HG02610 (cell line): ENCODE measurements around the gene ALDH5A1.

Experiments used
- ATAC-seq: cut with Tn5 transposase; IDR thresholded peaks from one replicate; pipeline ENCODE4 v1.9.1; 2021; ENCODE audit warnings: mild to moderate bottlenecking, moderate library complexity; ENCODE audit not compliant: unreplicated experiment

The ALDH5A1 gene

GRCh38 chr6:24522228-24523176, 27.7 kb downstream of the ALDH5A1 start:
- peak; percentile 31 for ATAC-seq

GRCh38 chr6:24524329-24524728, 29.6 kb downstream of the ALDH5A1 start:
- no peak for ATAC-seq

- no peak for ATAC-seq
Measured at GRCh38 chr6:24524805-24525204, 30.0 kb downstream of the ALDH5A1 start.

DNA sequence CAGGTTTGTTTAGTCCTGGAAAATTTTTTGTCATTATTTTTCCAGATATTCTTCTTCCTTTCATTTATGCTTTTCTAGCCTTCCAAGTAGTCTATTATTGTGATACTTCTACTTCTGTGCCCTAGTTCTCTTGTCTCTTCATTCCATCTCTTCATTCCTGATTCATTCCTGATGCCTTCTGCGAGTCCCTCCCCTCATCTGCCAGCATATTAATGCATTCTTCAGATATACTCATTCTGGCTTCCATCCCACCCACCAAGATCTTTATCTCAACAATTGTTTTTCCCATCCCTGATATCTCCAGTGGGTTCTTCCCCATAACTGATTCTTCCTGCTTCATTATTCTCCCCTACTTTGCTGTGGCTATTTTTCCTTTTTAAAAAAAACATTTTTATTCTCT, 35.2 kb downstream of the ALDH5A1 start:
- ATAC-seq: no peak

DNA sequence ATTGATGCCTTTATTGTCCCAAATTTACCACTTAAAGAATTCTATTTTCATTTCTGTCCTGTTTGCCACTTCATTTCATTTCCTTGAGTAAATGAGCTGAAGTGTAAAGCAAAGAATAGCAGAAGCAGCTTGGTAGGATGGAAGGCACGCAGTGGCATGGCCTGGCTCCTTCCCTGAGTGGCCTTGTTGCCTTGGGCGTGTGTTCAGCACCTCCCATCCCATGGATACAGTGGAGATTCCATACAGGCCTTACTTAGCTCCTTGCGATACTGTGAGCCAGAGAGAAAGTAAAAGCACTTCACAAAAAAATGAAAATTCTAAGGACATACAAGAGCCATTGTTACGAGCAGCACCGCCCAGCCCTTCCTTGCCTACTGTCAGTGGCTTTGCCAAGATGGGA, 39.6 kb downstream of the ALDH5A1 start:
- ATAC-seq: no peak

DNA sequence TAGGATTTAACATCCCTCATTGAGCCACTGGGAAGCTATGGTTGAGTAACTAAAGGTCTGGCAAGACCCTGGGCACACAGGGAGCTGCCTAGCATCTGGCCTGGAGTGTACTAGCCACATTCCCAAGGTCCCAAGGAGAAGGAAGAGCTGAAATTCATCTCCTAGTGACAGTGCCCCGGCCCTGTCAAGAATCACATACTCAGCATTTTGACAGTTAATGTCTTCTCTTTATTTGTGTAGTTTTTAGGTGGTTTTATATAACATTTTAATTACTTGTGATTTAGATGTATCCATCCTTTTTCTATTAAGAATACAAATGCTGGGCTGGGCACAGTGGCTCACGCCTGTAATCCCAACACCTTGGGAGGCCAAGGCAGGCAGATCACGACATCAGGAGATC, 40.4 kb downstream of the ALDH5A1 start:
- ATAC-seq: no peak

GRCh38 chr6:24536466-24536865, 41.7 kb downstream of the ALDH5A1 start:
- ATAC-seq: no peak

GRCh38 chr6:24537082-24537699, 42.4 kb downstream of the ALDH5A1 start:
- ATAC-seq: no peak

- no peak for ATAC-seq
Measured at GRCh38 chr6:24537771-24538385, 43.1 kb downstream of the ALDH5A1 start.

- ATAC-seq: no peak
Measured at GRCh38 chr6:24539416-24539815, 44.6 kb downstream of the ALDH5A1 start.

GRCh38 chr6:24540197-24540596, 45.4 kb downstream of the ALDH5A1 start:
- no peak for ATAC-seq

DNA sequence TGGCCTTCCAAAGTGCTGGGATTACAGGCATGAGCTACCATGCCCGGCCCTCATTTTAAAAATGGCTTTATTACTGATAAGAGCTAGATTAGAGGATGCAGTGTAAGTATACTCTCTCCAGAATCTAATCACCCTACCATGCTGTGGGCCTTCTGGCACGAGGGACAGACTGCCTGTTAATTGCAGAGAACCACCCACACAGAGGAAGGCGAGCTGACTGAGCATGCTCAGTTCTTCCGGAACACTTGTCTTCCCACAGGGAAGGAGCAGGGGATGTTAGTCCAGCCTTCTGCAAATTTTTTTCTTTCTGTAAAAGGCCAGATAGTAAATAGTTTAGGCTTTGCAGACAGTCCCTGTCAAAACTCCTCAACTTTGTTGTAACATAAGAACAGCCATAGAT, 48.9 kb downstream of the ALDH5A1 start:
- ATAC-seq: no peak

DNA sequence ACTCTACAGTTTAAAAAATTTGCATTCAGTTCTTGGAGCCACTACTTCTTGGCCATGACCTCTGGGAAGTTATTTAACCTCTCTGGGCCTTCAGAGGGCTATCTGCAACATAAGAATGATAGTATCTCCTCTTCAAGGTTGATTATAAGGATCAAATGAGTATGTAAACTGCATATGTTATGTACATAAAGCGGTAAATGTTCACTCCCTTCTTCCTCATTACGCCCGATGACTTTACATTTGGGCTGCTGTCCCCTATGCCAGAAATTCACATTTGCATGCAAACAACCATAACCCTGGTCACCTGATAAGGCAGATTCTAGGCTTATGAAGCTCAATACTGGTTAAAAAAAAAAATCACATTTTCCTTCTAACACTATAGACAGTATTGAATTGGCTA, 50.4 kb downstream of the ALDH5A1 start:
- no peak for ATAC-seq

GRCh38 chr6:24545691-24546090, 50.9 kb downstream of the ALDH5A1 start:
- ATAC-seq: no peak

DNA sequence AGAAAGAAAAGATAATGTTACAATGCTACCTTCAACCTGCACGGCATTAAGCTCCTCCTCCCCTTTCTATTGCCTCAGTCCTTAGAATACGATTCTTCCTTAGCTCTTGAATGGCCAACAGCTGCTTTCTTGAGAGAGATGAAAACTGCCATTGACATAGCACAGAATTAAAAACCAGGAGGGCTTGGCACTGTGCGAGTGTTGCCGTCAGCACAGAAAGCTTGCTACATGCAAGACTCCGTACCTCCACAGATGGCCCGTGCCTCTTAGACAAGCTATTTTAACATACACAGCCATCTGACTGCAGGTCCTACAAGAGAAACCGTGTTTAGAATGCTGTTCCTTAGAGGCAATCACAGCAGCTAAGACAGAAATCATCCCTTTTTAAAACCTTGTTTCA, 51.7 kb downstream of the ALDH5A1 start:
- ATAC-seq: no peak

- ATAC-seq: no peak
Measured at GRCh38 chr6:24547243-24547642, 52.5 kb downstream of the ALDH5A1 start.

DNA sequence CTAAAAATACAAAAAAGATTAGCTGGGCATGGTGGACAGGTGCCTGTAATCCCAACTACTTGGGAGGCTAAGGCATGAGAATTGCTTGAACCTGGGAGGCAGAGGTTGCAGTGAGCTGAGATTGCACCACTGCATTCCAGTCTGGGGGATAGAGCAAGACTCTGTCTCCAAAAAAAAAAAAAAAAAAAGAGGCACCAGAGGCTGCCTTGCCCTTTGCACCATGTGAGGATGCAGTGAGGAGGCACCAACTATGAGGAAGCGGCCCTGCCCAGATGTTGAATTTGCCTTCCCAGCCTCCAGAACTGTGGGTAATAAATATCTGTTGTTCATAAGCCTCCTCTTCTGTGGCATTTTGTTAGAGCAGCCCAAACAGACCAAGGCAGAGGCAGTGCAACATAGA, 54.4 kb downstream of the ALDH5A1 start:
- ATAC-seq: no peak

DNA sequence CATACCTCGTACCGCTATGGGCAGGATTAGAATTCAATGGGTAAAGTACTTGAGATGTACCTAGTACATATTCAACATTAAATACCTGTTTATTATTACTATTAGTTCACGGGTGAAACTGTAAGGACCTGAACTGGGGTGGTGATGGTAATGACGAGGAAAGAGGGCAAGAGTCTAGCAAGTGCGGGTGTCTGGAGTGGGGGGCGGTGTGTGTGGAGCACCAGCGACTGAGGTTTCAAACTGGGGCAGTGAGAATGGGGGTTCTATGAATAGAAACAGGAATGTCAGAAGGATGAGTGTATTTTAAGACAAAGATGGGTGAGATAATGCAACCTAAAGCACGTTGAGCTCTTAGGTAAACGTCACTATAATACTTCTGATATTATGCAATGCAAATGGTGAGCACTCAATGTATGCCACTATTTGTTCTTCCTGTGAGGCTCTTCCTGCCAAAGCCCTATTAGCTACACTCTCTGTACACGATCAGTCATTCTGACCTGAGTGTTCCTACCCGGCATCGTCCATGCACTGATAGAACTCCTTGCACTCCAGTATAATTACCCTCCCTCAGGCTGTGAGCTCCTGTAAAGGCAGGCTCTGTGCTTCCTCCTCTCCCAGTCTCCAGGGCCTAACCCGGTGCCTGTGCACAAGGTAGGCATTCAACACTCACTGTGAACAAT, 55.0 kb downstream of the ALDH5A1 start:
- ATAC-seq: no peak

DNA sequence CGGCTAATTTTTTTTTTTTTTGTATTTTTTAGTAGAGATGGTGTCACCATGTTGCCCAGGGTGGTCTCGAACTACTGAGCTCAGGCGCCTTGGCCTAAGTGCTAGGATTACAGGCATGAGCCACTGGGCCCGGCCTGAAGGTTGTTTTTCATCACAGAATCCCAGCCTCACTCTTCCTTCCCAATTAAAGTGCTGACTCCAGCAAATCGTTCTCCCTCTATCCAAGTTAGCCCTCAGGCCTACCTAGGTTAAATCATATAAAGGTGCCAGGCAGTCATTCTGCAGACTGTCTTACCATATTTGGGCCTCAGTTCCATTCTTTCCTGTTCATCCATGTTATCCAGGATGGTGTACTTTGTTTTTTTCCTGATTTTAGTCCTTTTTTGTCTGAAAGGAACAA, 56.4 kb downstream of the ALDH5A1 start:
- ATAC-seq: no peak

DNA sequence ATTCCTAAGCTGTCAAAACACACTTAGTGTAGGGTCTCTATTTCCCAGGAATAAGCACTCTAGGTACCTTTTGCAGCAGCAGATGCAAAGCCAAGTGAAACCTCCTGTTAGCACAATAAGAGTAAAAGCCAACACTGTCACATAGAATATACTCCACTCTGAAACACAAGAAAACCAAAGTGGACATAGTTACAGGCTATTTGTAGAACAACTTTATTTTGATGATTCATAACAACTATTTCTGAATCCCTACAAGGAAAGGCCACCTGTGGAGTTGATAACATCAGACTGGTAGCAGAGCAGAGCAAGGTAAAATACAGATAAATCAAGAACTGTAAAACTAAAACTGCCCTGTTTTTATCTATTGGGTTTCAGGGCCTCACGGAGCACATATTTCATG, 59.7 kb downstream of the ALDH5A1 start:
- ATAC-seq: no peak

DNA sequence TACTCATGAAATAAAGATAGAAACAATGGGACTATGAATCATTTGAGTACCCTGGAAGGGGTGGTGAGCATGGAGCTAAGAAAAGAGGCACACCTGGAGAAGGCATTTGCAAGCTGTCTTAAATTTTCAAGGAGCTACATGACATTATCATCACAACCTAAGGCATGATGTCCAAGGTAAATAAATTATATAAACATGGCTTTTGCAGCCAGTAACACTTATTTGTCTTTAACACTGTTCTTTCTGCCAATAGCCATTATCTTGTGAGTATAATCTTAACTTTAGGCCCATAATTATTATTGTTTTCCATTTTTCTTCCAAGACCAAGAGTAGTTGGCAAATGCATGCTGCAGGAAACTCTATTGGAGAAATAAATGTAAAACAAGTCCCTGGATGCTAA, 63.7 kb downstream of the ALDH5A1 start:
- ATAC-seq: no peak
